Neural cell (in vitro differentiated cells): ENCODE measurements around the gene MAPT. TPM values are rescaled to one million over a fixed set of nuclear protein-coding genes. Genes with fewer than 3 reads are reported as not detected.
"Not testable (repeated sequence)": the region's sequence is repeated elsewhere in the genome, so short reads cannot be mapped to it uniquely, and the experiment has no call there.

Experiments
- H2AFZ ChIP-seq: fragments of 200-600, 300-800 bp; sonication (generic), shearing (Covaris generic); 2 replicates; pipeline ENCODE4 v1.6.0; 2014; ENCODE audit warnings: low read depth, mild to moderate bottlenecking, antibody characterized with exemption, low read length, moderate library complexity
- H3F3A ChIP-seq: fragments of 200-600 bp; shearing (Covaris generic); 2 replicates; pipeline ENCODE4 v1.6.1; 2016; ENCODE audit warnings: mild to moderate bottlenecking, moderate library complexity, mixed read lengths, antibody characterized with exemption, low read length; ENCODE audit not compliant: insufficient read depth, poor library complexity, severe bottlenecking
- H3K27ac ChIP-seq: fragments of 200-600, 300-800 bp; sonication (generic), shearing (Covaris generic); 2 replicates; pipeline ENCODE4 v1.5.1; 2014; ENCODE audit warnings: mild to moderate bottlenecking, low read length, moderate library complexity
- H3K27me3 ChIP-seq: fragments of 300-800, 200-600 bp; sonication (generic), shearing (Covaris generic); 2 replicates; pipeline ENCODE4 v1.6.0; 2014; ENCODE audit warnings: mild to moderate bottlenecking, low read depth, low read length, moderate library complexity; ENCODE audit not compliant: insufficient read depth
- H3K36me3 ChIP-seq: fragments of 300-800, 200-600 bp; sonication (generic), shearing (Covaris generic); 2 replicates; pipeline ENCODE4 v1.5.1; 2014; ENCODE audit warnings: mild to moderate bottlenecking, antibody characterized with exemption, low read length, moderate library complexity; ENCODE audit not compliant: insufficient read depth
- H3K4me2 ChIP-seq: fragments of 300-800, 200-600 bp; sonication (generic), shearing (Covaris generic); 2 replicates; pipeline ENCODE4 v1.6.0; 2014; ENCODE audit warnings: mild to moderate bottlenecking, low read length
- H3K4me3 ChIP-seq: fragments of 300-800, 200-600 bp; sonication (generic), shearing (Covaris generic); 2 replicates; pipeline ENCODE4 v1.5.1; 2014; ENCODE audit warnings: mild to moderate bottlenecking, low read length, moderate library complexity
- H3K79me2 ChIP-seq: fragments of 200-600 bp; shearing (Covaris generic); replicated peaks from 2 replicates; pipeline ENCODE4 v1.6.0; 2014; ENCODE audit warnings: mild to moderate bottlenecking, low read length, moderate library complexity; ENCODE audit not compliant: insufficient read depth
- H3K9ac ChIP-seq: fragments of 300-800, 200-600 bp; sonication (generic), shearing (Covaris generic); 2 replicates; pipeline ENCODE4 v1.6.1; 2016; ENCODE audit warnings: mild to moderate bottlenecking, low read length, mixed read lengths
- H3K9me2 ChIP-seq: fragments of 200-600 bp; shearing (Covaris generic); 2 replicates; pipeline ENCODE4 v1.6.1; 2016; ENCODE audit warnings: mild to moderate bottlenecking, low read length, mixed read lengths; ENCODE audit not compliant: insufficient read depth
- H3K9me3 ChIP-seq: fragments of 200-600, 300-800 bp; sonication (generic), shearing (Covaris generic); 2 replicates; pipeline ENCODE4 v1.6.1; 2016; ENCODE audit warnings: mild to moderate bottlenecking, mixed run types, low read length, moderate library complexity, mixed read lengths
- H4K20me1 ChIP-seq: fragments of 200-600 bp; shearing (Covaris generic); 2 replicates; pipeline ENCODE4 v1.6.1; 2016; ENCODE audit warnings: mild to moderate bottlenecking, mixed run types; ENCODE audit not compliant: insufficient read depth
- CTCF ChIP-seq: fragments of 450-650 bp; IDR thresholded peaks from 2 replicates; pipeline ENCODE4 v1.5.1; 2014; ENCODE audit warnings: antibody characterized with exemption, mild to moderate bottlenecking, moderate library complexity; ENCODE audit not compliant: poor library complexity, severe bottlenecking
- EP300 ChIP-seq: fragments of 450-650 bp; conservative IDR thresholded peaks from 2 replicates; pipeline ENCODE4 v1.6.1; 2014; ENCODE audit warnings: antibody characterized with exemption, mild to moderate bottlenecking, moderate library complexity; ENCODE audit not compliant: poor library complexity, severe bottlenecking
- EZH2 ChIP-seq: fragments of 200-600, 300-800 bp; shearing (Covaris generic), sonication (generic); IDR thresholded peaks from 2 replicates; pipeline ENCODE4 v1.6.1; 2014; ENCODE audit warnings: antibody characterized with exemption, low read length, borderline replicate concordance, mild to moderate bottlenecking; ENCODE audit not compliant: insufficient read depth, poor library complexity, severe bottlenecking
- MXI1 ChIP-seq: fragments of 450-650 bp; conservative IDR thresholded peaks from 2 replicates; pipeline ENCODE4 v1.6.1; 2014; ENCODE audit warnings: antibody characterized with exemption, mild to moderate bottlenecking; ENCODE audit not compliant: poor library complexity, severe bottlenecking
- POLR2AphosphoS5 ChIP-seq: IDR thresholded peaks from 2 replicates; pipeline ENCODE4 v1.6.1; 2012
- RAD21 ChIP-seq: fragments of 450-650 bp; conservative IDR thresholded peaks from 2 replicates; pipeline ENCODE4 v1.6.1; 2014; ENCODE audit warnings: antibody characterized with exemption, mild to moderate bottlenecking, moderate library complexity
- SMC3 ChIP-seq: fragments of 450-650 bp; conservative IDR thresholded peaks from 2 replicates; pipeline ENCODE4 v1.6.1; 2014; ENCODE audit warnings: antibody characterized with exemption, mild to moderate bottlenecking, moderate library complexity; ENCODE audit not compliant: poor library complexity
- TAF1 ChIP-seq: IDR thresholded peaks from 2 replicates; pipeline ENCODE4 v1.6.1; 2012; ENCODE audit warnings: low read depth
- polyA plus RNA-seq: library from polyadenylated mRNA; depleted of rRNA; stranded (reverse); fragments of >200 nt; gene quantifications from 2 replicates; pipeline ENCODE4 v1.2.3, GENCODE V29; 2014
- TF ChIP-seq, protein P1 (sequence below): IDR thresholded peaks from 2 replicates; pipeline ENCODE4 v1.6.1; 2012; ENCODE audit warnings: borderline replicate concordance

Gene MAPT
- polyA plus RNA-seq, 1 donor from 2014 or later: 94.5 TPM

GRCh38 chr17:46013127-46013501 is 118.8 kb downstream of the MAPT start:
- Histone ChIP-seq H3K27ac (no peak overlapping the region), H3K79me2 (no peaks in the 10 kb centered on the region), H3K4me2 (no peak overlapping the region), H3K4me3 (no peak overlapping the region), H3K27me3 (no peaks in the 10 kb centered on the region), H3F3A (no peaks in the 10 kb centered on the region), H3K36me3 (no peaks in the 10 kb centered on the region), H3K9me3 (no peaks in the 10 kb centered on the region), H3K9me2 (no peaks in the 10 kb centered on the region), H4K20me1 (no peaks in the 10 kb centered on the region), H2AFZ (no peak overlapping the region), H3K9ac (no peak overlapping the region)
- TF ChIP-seq POLR2AphosphoS5: no peak
- no peak for TF ChIP-seq EP300
- no peak for TF ChIP-seq EZH2
- no peak for TF ChIP-seq CTCF
- no peak for TF ChIP-seq RAD21
- no peak for TF ChIP-seq TAF1
- TF ChIP-seq, protein P1, sequence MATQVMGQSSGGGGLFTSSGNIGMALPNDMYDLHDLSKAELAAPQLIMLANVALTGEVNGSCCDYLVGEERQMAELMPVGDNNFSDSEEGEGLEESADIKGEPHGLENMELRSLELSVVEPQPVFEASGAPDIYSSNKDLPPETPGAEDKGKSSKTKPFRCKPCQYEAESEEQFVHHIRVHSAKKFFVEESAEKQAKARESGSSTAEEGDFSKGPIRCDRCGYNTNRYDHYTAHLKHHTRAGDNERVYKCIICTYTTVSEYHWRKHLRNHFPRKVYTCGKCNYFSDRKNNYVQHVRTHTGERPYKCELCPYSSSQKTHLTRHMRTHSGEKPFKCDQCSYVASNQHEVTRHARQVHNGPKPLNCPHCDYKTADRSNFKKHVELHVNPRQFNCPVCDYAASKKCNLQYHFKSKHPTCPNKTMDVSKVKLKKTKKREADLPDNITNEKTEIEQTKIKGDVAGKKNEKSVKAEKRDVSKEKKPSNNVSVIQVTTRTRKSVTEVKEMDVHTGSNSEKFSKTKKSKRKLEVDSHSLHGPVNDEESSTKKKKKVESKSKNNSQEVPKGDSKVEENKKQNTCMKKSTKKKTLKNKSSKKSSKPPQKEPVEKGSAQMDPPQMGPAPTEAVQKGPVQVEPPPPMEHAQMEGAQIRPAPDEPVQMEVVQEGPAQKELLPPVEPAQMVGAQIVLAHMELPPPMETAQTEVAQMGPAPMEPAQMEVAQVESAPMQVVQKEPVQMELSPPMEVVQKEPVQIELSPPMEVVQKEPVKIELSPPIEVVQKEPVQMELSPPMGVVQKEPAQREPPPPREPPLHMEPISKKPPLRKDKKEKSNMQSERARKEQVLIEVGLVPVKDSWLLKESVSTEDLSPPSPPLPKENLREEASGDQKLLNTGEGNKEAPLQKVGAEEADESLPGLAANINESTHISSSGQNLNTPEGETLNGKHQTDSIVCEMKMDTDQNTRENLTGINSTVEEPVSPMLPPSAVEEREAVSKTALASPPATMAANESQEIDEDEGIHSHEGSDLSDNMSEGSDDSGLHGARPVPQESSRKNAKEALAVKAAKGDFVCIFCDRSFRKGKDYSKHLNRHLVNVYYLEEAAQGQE: no peak
- TF ChIP-seq SMC3: no peak
- TF ChIP-seq MXI1: no peak

DNA sequence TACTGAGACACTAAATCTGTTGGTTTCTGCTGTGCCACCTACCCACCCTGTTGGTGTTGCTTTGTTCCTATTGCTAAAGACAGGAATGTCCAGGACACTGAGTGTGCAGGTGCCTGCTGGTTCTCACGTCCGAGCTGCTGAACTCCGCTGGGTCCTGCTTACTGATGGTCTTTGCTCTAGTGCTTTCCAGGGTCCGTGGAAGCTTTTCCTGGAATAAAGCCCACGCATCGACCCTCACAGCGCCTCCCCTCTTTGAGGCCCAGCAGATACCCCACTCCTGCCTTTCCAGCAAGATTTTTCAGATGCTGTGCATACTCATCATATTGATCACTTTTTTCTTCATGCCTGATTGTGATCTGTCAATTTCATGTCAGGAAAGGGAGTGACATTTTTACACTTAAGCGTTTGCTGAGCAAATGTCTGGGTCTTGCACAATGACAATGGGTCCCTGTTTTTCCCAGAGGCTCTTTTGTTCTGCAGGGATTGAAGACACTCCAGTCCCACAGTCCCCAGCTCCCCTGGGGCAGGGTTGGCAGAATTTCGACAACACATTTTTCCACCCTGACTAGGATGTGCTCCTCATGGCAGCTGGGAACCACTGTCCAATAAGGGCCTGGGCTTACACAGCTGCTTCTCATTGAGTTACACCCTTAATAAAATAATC is 119.3 kb downstream of the MAPT start:
- Histone ChIP-seq H3K9me2 (no peaks in the 10 kb centered on the region), H3F3A (no peaks in the 10 kb centered on the region), H3K9me3 (no peaks in the 10 kb centered on the region), H3K9ac (no peak overlapping the region), H3K27ac (no peak overlapping the region), H3K36me3 (no peaks in the 10 kb centered on the region), H3K4me2 (no peak overlapping the region), H3K27me3 (no peaks in the 10 kb centered on the region), H3K79me2 (no peaks in the 10 kb centered on the region), H4K20me1 (no peaks in the 10 kb centered on the region), H2AFZ (no peak overlapping the region), H3K4me3 (no peak overlapping the region)
- no peak for TF ChIP-seq POLR2AphosphoS5
- TF ChIP-seq, protein P1: no peak
- TF ChIP-seq EZH2: no peak
- no peak for TF ChIP-seq RAD21
- TF ChIP-seq SMC3: no peak
- no peak for TF ChIP-seq TAF1

DNA sequence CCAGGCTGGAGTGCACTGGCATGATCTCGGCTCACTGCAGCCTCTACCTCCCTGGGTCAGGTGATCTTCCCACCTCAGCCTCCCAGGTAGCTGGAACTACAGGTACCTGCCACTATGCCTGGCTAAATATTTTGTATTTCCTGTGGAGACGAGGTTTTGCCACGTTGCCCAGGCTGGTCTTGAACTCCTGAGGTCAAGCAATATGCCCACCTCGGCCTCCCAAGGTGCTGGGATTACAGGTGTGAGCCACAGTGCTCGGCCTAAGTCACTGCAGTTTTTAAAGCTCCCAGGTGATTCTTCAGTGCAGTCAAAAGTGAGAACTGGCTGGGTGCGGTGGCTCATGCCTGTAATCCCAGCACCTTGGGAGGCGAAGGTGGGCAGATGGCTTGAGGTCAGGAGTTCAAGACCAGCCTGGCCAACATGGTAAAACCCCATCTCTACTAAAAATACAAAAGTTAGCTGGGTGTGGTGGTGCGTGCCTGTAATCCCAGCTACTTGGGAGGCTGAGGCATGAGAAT is 125.1 kb downstream of the MAPT start:
- H3K9me2 ChIP-seq, H3K9ac ChIP-seq, H4K20me1 ChIP-seq, H2AFZ ChIP-seq, H3F3A ChIP-seq, H3K79me2 ChIP-seq, H3K4me2 ChIP-seq, H3K27me3 ChIP-seq, H3K27ac ChIP-seq, H3K4me3 ChIP-seq, H3K9me3 ChIP-seq: not testable (repeated sequence)
- peaks cover 12% of the 10 kb centered on the region for H3K36me3 ChIP-seq
